Endothelial cell (in vitro differentiated cells): ENCODE results near the gene CCNE1. TPM values are rescaled to one million over a fixed set of nuclear protein-coding genes. Genes with fewer than 3 reads are reported as not detected.

Source experiments
- DNase-seq: peaks from one replicate; pipeline ENCODE4 v3.0.0; 2021; ENCODE audit warnings: low spot score
- H3K27ac Mint-ChIP-seq: one replicate; pipeline ENCODE4 v1.8.0; 2021; ENCODE audit warnings: mixed read lengths, inconsistent platforms; ENCODE audit not compliant: unreplicated experiment
- H3K27me3 Mint-ChIP-seq: one replicate; pipeline ENCODE4 v1.8.0; 2021; ENCODE audit warnings: mild to moderate bottlenecking, moderate library complexity, mixed read lengths, inconsistent platforms; ENCODE audit not compliant: unreplicated experiment
- H3K36me3 Mint-ChIP-seq: one replicate; pipeline ENCODE4 v1.8.0; 2021; ENCODE audit warnings: mild to moderate bottlenecking, low read depth, mixed read lengths, inconsistent platforms; ENCODE audit not compliant: unreplicated experiment
- H3K4me1 Mint-ChIP-seq: one replicate; pipeline ENCODE4 v1.8.0; 2021; ENCODE audit warnings: mild to moderate bottlenecking, mixed read lengths, inconsistent platforms; ENCODE audit not compliant: unreplicated experiment
- H3K4me3 Mint-ChIP-seq: one replicate; pipeline ENCODE4 v1.8.0; 2021; ENCODE audit warnings: mild to moderate bottlenecking, mixed read lengths, inconsistent platforms; ENCODE audit not compliant: unreplicated experiment
- H3K9me3 Mint-ChIP-seq: one replicate; pipeline ENCODE4 v1.8.0; 2021; ENCODE audit warnings: mixed read lengths, inconsistent platforms; ENCODE audit not compliant: unreplicated experiment
- total RNA-seq: library from RNA; stranded (reverse); fragmentation: NEBNext Ultra II Directional; extraction: Animal tissue kit (Norgen Biotek cat#: 25700); gene quantifications from one replicate; pipeline ENCODE4 v1.2.1, GENCODE V29; 2021; ENCODE audit not compliant: unreplicated experiment
- TF ChIP-seq, protein P1 (sequence below): fragments of 200-600 bp; sonication (generic); IDR thresholded peaks from one replicate; pipeline ENCODE4 v1.5.0; 2021; ENCODE audit warnings: antibody characterized with exemption; ENCODE audit not compliant: unreplicated experiment

CCNE1 gene
- total RNA-seq, 1 donor from 2014 or later: 2.3 TPM

DNA sequence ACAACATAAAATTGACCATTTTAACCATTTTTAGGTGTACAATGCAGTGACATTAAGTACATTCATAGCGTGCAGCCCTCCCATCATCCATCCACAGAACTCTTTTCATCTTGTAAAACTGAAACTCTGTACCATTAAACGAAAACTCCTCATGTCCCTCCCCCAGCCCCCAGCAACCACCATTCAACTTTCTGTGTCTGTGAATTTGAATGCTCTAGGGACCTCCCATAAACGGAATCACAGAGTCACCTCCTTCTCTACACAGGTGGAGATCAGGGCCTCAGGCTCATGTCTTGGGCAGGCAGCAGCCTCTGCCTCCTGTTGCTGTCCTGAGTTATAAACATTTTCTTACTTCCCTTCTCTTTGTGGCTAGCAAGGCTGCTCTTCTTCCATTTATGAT is 7.3 kb upstream of the CCNE1 start:
- Mint-ChIP-seq H3K27me3 (no peaks in the 10 kb centered on the region), H3K36me3 (no peaks in the 10 kb centered on the region), H3K4me3 (no peak overlapping the region), H3K9me3 (no peaks in the 10 kb centered on the region), H3K4me1 (no peaks in the 10 kb centered on the region), H3K27ac (no peak overlapping the region)
- DNase-seq: no peak
- TF ChIP-seq, protein P1, sequence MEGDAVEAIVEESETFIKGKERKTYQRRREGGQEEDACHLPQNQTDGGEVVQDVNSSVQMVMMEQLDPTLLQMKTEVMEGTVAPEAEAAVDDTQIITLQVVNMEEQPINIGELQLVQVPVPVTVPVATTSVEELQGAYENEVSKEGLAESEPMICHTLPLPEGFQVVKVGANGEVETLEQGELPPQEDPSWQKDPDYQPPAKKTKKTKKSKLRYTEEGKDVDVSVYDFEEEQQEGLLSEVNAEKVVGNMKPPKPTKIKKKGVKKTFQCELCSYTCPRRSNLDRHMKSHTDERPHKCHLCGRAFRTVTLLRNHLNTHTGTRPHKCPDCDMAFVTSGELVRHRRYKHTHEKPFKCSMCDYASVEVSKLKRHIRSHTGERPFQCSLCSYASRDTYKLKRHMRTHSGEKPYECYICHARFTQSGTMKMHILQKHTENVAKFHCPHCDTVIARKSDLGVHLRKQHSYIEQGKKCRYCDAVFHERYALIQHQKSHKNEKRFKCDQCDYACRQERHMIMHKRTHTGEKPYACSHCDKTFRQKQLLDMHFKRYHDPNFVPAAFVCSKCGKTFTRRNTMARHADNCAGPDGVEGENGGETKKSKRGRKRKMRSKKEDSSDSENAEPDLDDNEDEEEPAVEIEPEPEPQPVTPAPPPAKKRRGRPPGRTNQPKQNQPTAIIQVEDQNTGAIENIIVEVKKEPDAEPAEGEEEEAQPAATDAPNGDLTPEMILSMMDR: no peak

DNA sequence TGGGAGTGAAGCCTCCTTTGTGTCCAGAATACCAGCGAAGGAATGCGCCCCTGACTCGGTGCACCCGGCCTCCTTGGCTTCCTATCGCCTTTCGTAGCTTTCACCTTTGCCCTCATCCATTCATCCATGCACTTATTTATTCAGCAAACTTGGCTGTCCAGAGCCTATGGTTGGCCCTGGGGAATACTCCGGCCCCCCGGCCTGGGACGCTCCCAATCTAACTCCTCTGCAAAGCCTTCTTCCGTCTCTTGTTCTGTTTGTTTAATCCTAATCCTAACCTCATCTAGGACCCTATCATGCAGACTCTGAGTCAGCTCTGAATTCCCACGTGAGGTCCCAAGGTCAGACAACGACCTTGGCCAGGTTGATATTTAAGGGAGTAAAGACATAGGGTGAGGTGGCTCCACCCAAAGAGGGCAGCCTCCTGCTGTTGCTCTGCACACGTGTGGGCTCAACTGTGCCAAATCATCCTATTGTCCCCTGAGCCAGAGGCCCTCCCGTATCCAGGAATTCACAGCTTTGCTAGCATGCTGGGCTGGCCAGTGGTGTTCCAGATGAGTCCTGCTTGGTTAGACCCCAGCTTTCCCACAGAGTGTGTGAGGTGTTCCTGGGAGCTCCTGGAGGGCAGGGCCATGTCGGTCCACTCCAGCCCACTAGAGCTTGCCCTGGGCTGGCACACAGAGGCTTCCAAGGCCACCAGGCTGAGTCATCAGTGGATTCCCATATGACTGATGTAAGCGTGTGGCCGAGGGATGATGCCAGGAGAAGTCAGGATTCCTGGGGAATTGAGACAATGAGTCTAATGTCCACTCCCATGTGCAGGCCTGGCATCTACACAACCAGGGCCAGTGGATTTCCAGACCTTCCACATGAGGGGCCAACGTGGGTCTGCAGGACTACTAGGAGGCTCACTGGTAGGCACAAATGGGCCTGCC is 6.5 kb upstream of the CCNE1 start:
- DNase-seq: no peak
- H3K9me3 Mint-ChIP-seq: no peaks in the 10 kb centered on the region
- H3K4me1 Mint-ChIP-seq: no peaks in the 10 kb centered on the region
- no peak overlapping the region for H3K27ac Mint-ChIP-seq
- no peaks in the 10 kb centered on the region for H3K27me3 Mint-ChIP-seq
- no peak overlapping the region for H3K4me3 Mint-ChIP-seq
- TF ChIP-seq, protein P1: no peak
- no peaks in the 10 kb centered on the region for H3K36me3 Mint-ChIP-seq

DNA sequence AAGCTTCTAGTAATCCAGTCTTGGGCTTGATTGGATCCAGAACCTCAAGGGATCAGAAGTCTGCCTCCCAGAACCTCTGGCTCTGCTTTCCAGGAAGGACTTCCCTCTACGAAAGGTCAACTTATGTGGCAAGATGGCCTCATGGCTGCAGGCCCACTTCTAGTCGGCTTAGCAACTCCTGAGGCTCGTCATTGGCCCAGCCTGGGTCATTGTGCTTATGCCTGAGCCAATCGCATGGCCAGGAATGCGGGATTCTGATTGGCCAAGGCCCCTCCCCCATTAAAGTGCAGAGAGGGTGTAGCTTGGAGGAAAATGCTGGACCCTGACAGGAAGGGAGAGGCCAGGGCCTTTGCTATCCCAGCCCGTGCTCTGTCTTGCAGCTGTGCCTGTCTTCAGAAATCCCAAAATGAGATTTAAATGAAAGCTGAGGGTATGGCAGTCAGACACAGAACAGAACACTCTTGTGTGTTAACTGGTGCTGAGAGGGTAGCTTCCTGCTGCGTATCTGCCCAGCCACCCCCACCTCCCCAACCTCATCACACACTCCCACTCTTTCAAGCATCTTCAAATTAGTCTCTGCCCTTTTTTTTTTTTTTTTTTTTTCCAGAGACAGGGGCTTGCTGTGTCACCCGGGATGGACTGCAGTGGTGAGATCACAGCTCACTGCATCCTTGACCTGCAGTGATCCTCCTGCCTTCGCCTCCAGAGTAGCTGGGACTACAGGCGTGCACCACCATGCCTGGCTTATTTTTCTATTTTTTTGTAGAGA is 5.5 kb upstream of the CCNE1 start:
- TF ChIP-seq, protein P1: no peak
- no peaks in the 10 kb centered on the region for H3K9me3 Mint-ChIP-seq
- no peak overlapping the region for H3K27ac Mint-ChIP-seq
- H3K27me3 Mint-ChIP-seq: peaks cover 3% of the 10 kb centered on the region
- no peak for DNase-seq
- no peaks in the 10 kb centered on the region for H3K36me3 Mint-ChIP-seq
- H3K4me3 Mint-ChIP-seq: no peak overlapping the region
- H3K4me1 Mint-ChIP-seq: no peaks in the 10 kb centered on the region

DNA sequence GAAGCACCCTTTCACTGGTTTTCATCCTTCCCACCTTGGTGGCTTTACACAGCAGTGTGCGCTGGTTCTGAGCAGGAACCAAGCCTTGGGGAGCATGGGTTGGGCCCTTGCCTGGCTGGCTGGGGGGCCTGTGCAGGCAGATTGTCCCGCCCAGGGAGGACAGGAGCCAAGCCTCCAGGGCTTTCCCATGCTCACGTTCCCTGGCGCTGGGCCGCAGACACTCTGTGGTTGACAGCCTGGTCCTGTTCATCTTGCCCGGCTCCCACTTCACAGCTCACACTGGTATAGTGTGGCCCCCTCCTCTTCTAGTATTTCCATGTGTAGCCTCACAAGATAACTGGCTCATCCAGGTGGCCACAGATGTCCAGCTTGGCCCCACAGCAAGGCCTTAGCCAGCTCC is 4.6 kb upstream of the CCNE1 start:
- no peak for DNase-seq
- TF ChIP-seq, protein P1: no peak
- no peaks in the 10 kb centered on the region for H3K4me1 Mint-ChIP-seq
- peaks cover 3% of the 10 kb centered on the region for H3K27me3 Mint-ChIP-seq
- H3K36me3 Mint-ChIP-seq: no peaks in the 10 kb centered on the region
- no peak overlapping the region for H3K4me3 Mint-ChIP-seq
- no peak overlapping the region for H3K27ac Mint-ChIP-seq
- H3K9me3 Mint-ChIP-seq: no peaks in the 10 kb centered on the region
